ENCODE data around the gene THUMPD1. TPM values are rescaled to one million over a fixed set of nuclear protein-coding genes. Genes with fewer than 3 reads are reported as not detected.
"Not testable (repeated sequence)": the region's sequence is repeated elsewhere in the genome, so short reads cannot be mapped to it uniquely, and the experiment has no call there.

THUMPD1 gene
- total RNA-seq, 4 donors from 2014 or later = 23.1 to 64.8 (median 43.4) TPM

DNA sequence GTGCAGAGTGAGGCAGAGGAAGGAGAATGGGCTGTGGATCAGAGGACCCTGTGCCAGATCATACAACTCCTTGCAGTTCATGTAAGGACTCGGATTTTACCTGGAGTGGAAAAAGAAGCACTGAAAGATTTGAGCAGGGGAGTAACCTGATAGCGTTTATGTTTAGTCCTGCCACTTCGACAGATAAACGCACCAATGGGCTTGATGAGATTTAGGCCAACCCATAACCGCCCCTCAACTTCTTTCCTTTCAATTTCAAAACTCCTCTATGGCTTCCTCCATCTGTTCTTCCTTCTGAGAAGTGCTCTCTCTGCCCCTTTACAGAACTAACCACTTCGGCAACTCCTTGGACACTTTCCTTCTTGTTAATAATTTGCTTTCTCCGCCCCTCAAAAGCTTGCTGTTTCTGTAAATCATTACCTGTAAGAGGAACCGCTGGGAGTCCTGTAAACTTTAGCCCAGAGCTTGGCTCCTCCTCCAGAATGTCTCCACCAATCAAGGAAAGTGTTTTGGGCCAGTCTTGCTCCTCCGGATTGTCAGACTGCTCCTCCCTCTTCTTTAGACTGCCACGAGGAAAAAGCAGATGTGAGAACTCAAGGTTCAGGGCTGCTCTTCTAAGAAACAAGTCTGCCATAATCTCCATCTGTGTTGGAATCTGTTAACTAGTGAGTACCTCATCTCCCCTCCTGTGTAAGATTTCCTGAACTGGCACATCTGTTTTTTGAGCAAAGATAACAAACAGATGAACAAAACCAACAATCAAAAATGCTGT lies 22.0 kb upstream of the THUMPD1 start, which contains the start of gene ACSM3:
Gene ACSM3 (plus strand): TSS at position 554 of the 772 bp plus-strand sequence. CDS start 6,021 bp downstream, outside the sequence.
- Histone ChIP-seq H3K4me3 (peak within 1 kb of the TSS in 3 of 4 donors; percentile 27 to 51 (median 34)), H3K9me3 (no peaks in the 10 kb centered on the region), H3K4me1 (peaks cover 0 to 20% (median 14%) of the 10 kb centered on the region in 4 donors), H3K36me3 (no peaks in the 10 kb centered on the region), H3K27ac (peak within 1 kb of the TSS; percentile 84 to 92 (median 86)), H3K27me3 (no peaks in the 10 kb centered on the region)
- intact Hi-C loops (cut with DNase I; ENCODE audit: low total_unique reads) (no loop called here), in situ Hi-C loops (cut with MboI; ENCODE audit: low pct_ligation_motif_present in 1 of 4, low pct_unique_long_range_greater_than_20kb in 1 of 4, low sequenced_read_pairs in 3 of 4) (no loop called here)
- 3 to 4% methylated on average over 6 to 10 of the region's 10 CpGs for WGBS, 2 donors (ENCODE audit: low coverage in 1 of 2)
- TF ChIP-seq POLR2AphosphoS5 (IDR thresholded peaks at IDR 0.05) (peak; percentile 51 to 77 (median 58)), POLR2A (IDR thresholded peaks at IDR 0.05) (peak; percentile 70), EP300 (IDR thresholded peaks at IDR 0.05; ENCODE audit: low read depth) (no peak)
- peak; percentile 82 for DNase-seq

DNA sequence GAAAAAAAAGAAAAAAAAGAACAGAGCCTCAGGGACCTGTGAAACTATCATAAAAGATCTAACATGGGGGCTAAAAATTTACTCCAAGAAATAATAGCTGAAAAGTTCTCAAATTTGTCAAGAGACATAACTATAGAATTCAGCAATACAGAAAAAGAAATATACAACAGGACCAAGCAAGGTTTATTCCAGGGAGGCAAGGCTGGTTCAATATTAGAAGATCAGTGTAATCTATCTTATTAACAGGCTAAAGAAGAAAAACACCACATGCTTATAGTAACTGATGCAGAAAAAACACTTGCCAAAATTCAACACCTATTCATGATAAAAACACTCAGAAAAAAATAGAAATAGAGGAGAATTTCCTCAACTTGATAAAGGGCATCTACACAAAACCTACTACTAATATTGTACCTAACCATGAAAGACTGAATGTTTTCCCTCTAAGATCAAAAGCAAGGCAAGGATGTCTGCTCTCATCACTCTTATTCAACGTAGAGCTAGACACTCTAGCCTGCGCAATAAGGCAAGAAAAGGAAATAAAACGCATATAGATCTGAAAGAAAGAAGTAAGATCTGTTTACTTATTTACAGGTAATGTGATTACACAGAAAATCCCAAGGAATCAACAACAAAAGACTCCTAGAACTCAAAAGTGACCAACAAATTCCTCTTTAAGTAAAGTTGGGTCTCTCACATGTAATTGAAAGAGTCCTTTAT lies 20.9 kb upstream of the THUMPD1 start:
- no peaks in the 10 kb centered on the region for H3K36me3 ChIP-seq
- H3K27me3 ChIP-seq = no peaks in the 10 kb centered on the region
- WGBS, 2 donors (ENCODE audit: low coverage in 1 of 2) = 72 to 88% methylated on average over 3 of the region's 3 CpGs
- H3K9me3 ChIP-seq = no peaks in the 10 kb centered on the region
- H3K4me3 ChIP-seq = peak overlapping the region in 3 of 4 donors; percentile 27 to 51 (median 34)
- H3K4me1 ChIP-seq = peaks cover 0 to 20% (median 14%) of the 10 kb centered on the region in 4 donors
- H3K27ac ChIP-seq = peak overlapping the region; percentile 84 to 92 (median 86)
- in situ Hi-C loops (cut with MboI; ENCODE audit: low pct_ligation_motif_present in 1 of 4, low pct_unique_long_range_greater_than_20kb in 1 of 4, low sequenced_read_pairs in 3 of 4) (no loop called here), intact Hi-C loops (cut with DNase I; ENCODE audit: low total_unique reads) (no loop called here)
- TF ChIP-seq, protein P1, sequence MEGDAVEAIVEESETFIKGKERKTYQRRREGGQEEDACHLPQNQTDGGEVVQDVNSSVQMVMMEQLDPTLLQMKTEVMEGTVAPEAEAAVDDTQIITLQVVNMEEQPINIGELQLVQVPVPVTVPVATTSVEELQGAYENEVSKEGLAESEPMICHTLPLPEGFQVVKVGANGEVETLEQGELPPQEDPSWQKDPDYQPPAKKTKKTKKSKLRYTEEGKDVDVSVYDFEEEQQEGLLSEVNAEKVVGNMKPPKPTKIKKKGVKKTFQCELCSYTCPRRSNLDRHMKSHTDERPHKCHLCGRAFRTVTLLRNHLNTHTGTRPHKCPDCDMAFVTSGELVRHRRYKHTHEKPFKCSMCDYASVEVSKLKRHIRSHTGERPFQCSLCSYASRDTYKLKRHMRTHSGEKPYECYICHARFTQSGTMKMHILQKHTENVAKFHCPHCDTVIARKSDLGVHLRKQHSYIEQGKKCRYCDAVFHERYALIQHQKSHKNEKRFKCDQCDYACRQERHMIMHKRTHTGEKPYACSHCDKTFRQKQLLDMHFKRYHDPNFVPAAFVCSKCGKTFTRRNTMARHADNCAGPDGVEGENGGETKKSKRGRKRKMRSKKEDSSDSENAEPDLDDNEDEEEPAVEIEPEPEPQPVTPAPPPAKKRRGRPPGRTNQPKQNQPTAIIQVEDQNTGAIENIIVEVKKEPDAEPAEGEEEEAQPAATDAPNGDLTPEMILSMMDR (IDR thresholded peaks at IDR 0.05) = no peak
- no peak for DNase-seq

- no peaks in the 10 kb centered on the region for H3K36me3 ChIP-seq
- 92 to 100% methylated on average over 1 of the region's 1 CpG for WGBS, 2 donors (ENCODE audit: low coverage in 1 of 2)
- H3K9me3 ChIP-seq = no peaks in the 10 kb centered on the region
- intact Hi-C loops (cut with DNase I; ENCODE audit: low total_unique reads) (no loop called here), in situ Hi-C loops (cut with MboI; ENCODE audit: low pct_ligation_motif_present in 1 of 4, low pct_unique_long_range_greater_than_20kb in 1 of 4, low sequenced_read_pairs in 3 of 4) (no loop called here)
- H3K4me1 ChIP-seq = peaks cover 0 to 20% (median 14%) of the 10 kb centered on the region in 4 donors
- no peak for DNase-seq
- no peak overlapping the region for H3K4me3 ChIP-seq
- TF ChIP-seq POLR2A (IDR thresholded peaks at IDR 0.05) = no peak
- no peaks in the 10 kb centered on the region for H3K27me3 ChIP-seq
- no peak overlapping the region for H3K27ac ChIP-seq
These were observed 19.6 kb upstream of the THUMPD1 start for GRCh38 chr16:20761175-20761574.

DNA sequence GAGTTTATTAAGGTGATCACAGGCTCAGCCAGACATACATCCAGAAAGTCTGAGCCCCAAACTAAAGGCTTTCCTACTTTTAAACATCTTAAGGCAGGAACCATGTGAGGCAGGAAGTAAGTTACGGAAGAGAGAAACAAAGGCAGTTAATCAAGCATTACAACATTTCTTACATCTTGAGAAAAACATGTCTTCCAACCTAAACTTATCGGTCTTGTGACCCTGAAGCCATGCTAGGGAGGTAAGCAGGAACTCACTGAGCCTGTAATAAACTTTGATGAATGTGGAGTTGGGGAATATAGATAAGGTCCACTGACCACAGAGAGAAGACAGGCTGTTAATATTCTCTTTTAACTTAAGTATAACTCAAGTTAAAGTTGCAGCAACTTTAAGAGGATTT lies 18.7 kb upstream of the THUMPD1 start:
- TF ChIP-seq, protein P1 (IDR thresholded peaks at IDR 0.05) = no peak
- TF ChIP-seq POLR2A (IDR thresholded peaks at IDR 0.05) (no peak), EP300 (IDR thresholded peaks at IDR 0.05; ENCODE audit: low read depth) (no peak), POLR2AphosphoS5 (IDR thresholded peaks at IDR 0.05) (no peak)
- Histone ChIP-seq H3K36me3 (no peaks in the 10 kb centered on the region), H3K27me3 (no peaks in the 10 kb centered on the region), H3K4me3 (no peak overlapping the region), H3K4me1 (peaks cover 0 to 20% (median 14%) of the 10 kb centered on the region in 4 donors), H3K9me3 (no peaks in the 10 kb centered on the region), H3K27ac (no peak overlapping the region)
- WGBS, 2 donors (ENCODE audit: low coverage in 1 of 2) = 82 to 90% methylated on average over 2 of the region's 2 CpGs
- intact Hi-C loops (cut with DNase I; ENCODE audit: low total_unique reads) (no loop called here), in situ Hi-C loops (cut with MboI; ENCODE audit: low pct_ligation_motif_present in 1 of 4, low pct_unique_long_range_greater_than_20kb in 1 of 4, low sequenced_read_pairs in 3 of 4) (no loop called here)
- DNase-seq = no peak

DNA sequence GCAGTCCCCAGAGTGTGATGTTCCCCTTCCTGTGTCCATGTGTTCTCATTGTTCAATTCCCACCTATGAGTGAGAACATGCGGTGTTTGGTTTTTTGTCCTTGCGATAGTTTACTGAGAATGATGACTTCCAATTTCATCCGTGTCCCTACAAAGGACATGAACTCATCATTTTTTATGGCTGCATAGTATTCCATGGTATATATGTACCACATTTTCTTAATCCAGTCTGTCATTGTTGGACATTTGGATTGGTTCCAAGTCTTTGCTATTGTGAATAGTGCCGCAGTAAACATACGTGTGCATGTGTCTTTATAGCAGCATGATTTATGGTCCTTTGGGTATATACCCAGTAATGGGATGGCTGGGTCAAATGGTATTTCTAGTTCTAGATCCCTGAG lies 14.2 kb upstream of the THUMPD1 start:
- H3K4me1 ChIP-seq; H3K4me3 ChIP-seq; DNase-seq; H3K36me3 ChIP-seq; in situ Hi-C loops (cut with MboI; ENCODE audit: low pct_ligation_motif_present in 1 of 4, low pct_unique_long_range_greater_than_20kb in 1 of 4, low sequenced_read_pairs in 3 of 4); H3K27me3 ChIP-seq; H3K27ac ChIP-seq; H3K9me3 ChIP-seq; intact Hi-C loops (cut with DNase I; ENCODE audit: low total_unique reads): not testable (repeated sequence)
- WGBS, 2 donors (ENCODE audit: low coverage in 1 of 2) = 100% methylated on average over 2 of the region's 5 CpGs; no CpG with 5 or more reads in 1 of the 2 donors

All from transverse colon (tissue), 4 donors.